Measurements from ENCODE around the gene MAP3K12.
"Not testable (repeated sequence)": the region's sequence is repeated elsewhere in the genome, so short reads cannot be mapped to it uniquely, and the experiment has no call there.

Gene MAP3K12

GRCh38 chr12:53499266-53500141 is at the start of gene MAP3K12:
TSS of gene MAP3K12 (minus strand) at chr12:53499458. CDS start at chr12:53487391, 12,067 bp downstream.
- DNase-seq = peak; percentile 22

DNA sequence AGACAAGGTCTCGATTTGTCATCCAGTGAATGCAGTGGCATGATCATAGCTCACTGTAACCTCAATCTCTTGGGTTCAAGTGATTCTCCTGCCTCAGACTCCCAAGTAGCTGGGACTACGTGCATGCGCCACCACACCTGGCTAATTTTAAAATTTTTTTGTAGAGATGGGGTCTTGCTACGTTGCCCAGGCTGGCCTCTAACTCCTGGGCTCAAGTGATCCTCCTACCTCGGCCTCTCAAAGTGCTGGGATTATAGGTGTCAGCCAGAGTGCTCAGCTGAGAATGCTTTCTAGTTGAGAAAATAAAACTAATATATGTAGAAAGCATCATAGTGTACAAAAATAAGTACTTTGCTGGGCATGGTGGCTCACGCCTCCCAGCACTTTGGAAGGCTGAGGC is 49.1 kb upstream of the MAP3K12 start:
- not testable (repeated sequence) for DNase-seq

- DNase-seq = peak; percentile 52
Observed at GRCh38 chr12:53543539-53543938, 44.3 kb upstream of the MAP3K12 start.

GRCh38 chr12:53539526-53539925 is 40.3 kb upstream of the MAP3K12 start:
- no peak for DNase-seq

GRCh38 chr12:53538209-53538689 is 39.0 kb upstream of the MAP3K12 start:
- DNase-seq = peak; percentile 23

DNA sequence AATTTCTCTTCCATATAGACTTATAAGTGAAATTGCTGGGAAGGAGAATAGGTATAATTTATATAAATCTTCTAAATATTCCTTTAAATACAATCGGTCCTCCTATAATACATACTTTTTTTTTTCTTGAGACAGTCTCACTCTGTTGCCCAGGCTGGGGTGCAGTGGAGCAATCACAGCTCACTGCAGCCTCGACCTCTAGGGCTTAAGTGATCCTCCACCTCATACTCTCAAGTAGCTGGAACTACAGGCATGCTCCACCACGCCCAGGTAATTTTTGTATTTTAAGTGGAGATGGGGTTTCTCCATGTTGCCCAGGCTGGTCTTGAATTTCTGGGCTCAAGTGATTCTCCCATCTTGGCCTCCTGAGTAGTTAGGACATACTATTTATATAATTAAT is 37.7 kb upstream of the MAP3K12 start:
- DNase-seq = no peak

DNA sequence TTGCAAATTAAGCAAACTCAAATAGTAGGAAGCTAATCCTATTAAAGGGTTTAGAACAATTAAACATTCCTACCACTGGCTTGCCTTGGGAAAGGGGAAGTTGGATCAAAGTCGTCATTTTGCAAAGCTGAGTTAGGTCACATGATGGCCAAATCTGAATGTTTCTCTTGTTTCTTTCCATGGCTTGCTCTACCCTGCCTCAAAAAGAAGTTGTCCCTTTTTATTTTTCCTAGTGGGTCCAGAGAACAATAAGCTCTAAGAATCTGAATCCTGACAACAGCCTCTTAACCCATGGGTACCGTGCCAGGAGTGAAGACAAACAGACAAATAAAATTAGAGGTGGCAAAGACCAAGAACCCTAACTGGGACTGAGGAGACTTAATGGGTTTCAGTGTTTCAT is 34.2 kb upstream of the MAP3K12 start:
- no peak for DNase-seq

DNA sequence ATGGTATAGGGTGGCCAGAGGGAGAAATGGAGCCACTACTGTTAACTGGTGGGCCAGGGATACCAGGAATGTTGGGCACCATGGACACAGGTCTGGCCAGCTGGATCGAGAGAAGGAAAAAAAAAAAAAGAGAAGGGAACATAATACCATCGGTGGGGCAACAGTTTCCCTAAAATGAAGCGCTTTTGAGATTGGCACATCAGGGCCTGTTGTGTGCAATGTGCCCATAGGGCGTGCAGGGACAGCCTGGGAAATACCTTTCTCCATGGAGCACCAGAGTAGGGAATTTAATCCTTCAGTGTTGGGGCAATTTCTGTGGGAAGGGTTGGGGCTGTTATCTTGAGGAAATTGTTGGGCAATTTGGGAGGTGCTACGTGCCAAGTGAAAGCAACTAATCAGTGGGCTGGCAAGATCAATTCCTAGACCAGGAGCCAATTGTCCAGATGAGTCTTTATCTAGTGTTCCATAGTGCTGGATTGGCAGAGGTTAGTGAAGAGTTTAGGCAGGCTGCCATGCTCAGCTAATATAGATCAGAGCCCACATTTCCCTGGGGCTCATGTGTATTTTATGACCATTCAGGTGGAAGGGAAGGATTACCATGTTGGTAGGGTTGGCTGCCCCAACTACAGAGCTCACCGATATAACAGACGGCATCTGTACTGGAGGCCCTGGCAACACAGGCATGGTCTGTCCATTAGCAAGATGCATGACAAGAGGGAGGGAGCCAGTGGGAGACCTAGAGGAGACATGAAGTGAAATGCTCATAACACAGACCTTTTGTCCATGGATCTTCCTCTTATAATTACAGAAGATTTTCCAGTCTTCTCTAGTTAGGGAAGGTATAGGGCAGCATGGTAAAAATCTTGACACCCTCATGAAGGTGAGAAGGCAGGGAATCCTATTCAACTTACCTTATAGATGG is 33.5 kb upstream of the MAP3K12 start:
- no peak for DNase-seq

DNA sequence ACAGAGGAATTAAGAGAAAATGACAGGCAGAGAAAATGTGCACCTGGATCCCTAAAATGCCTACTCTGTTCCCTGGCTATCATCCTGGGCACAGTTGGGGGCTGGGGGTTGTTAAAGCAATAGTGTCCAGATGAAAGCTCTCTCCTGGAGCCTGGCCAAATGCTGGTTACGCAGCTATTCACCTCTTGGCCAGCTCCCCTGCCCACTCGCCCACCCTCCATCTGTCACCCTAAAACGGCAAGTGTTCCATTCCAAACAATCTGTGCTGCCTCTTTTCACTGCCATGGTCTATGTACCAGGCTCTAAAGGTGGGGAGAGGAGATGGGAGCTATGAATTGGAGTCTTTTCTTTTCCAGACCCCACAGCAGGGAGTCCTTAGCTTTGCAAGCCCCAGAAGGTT is 32.8 kb upstream of the MAP3K12 start:
- no peak for DNase-seq

GRCh38 chr12:53530920-53531319 is 31.7 kb upstream of the MAP3K12 start:
- DNase-seq = no peak

DNA sequence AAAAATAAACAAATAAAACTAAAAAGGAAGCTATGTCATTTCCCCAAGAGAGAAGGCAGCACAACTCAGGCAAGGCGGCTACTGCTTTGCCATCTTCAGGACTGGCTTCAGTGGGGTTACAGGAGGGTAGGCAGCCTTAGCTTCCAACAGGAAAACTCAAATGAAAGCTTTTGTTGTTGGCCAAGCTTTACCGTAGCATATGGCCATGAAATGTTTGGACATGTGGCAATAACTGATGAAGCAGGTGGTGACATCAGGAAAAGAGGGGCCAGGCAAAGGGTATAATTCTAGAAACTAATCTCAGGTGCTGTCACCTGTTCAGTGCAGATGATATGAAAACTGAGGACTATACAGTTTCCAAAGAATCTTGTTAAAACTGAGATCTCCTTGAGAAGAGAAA is 30.8 kb upstream of the MAP3K12 start:
- no peak for DNase-seq

DNA sequence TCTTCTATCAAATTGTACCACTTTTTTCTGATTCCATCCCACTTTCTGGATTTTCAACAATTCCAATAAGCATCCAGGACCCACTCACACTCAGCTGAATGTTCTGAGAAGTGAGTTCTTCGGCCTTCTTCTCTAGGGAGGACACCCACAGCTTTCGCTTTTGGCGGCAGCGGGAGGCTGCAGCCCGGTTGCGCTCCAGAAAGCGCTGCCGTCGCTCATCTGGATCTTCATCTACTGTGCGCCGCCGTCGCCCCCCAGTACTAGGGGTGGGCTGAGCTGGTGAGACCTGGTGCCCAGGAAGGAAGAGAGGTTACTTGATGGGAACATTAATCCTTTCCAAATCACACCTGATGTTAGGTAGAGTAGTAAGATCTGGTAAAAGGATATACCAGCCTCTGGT is 25.2 kb upstream of the MAP3K12 start:
- no peak for DNase-seq

DNA sequence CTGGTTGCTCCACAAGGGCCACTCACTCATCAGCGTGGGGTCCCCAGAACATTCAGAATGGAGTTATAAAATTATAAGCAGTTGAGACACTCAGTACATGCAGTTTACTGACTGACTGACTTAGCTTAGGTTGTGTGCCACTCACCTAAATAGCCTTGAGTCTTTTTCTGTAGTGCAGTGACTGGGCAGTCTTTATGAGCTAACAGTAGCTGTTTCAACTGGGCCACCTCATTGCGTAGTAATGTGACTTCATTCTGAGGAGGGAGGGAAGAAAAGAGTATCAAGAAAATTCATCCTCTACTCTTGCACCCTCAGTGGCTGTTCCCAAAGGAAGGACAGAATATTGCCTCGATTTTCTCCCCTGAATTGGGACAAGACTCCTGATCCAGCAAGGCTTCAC is 23.9 kb upstream of the MAP3K12 start:
- no peak for DNase-seq

DNA sequence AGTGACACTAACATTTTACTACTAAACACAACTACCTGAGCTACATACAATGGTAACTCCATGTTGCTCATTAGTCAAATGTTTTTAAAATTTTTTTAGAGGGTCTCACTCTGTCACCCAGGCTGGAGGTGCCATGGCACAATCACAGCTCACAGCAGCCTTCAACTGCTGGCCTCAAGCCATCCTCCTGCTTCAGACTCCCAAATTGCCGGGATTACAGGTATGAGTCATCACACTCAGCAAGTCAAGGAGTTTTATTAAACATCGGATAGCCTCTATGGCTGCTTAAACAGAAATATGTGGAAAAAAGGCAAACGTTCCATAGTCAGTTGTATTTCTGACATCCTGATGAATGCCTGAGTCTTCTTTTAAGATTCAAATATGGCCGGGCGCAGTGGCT is 19.1 kb upstream of the MAP3K12 start:
- DNase-seq = no peak

DNA sequence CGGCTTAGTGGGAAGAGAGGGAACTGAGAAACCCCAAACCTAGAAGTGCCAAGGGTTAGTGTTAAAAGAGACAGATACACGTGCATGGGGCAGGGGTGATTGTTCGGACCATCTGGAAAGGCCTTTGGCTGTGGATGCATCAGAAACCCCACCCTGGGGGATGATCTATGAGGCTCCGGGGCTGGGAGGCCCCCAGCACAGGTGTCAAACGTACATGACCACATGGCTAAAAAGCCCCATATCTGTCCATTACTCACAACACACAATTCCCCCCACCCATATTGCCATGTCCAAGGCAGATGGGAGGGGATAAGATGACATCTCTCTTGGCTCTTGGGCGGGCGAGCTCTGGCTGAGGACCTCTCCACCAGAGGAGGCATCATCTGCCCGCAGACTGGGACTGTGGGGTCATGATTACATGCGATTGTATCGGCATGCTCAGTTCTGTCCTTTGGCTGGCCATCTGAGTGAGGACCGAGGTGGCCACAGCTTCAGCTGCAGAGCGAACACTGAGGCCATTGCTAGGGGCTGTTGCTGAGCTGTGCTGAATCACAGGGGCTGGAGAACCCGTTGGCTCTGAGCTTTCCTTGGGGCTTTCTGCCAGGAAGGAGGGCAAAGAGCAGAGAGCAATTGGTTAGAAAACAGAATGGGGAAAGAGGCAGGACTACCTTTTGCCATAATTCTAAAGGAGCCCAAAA is 17.6 kb upstream of the MAP3K12 start:
- no peak for DNase-seq

DNA sequence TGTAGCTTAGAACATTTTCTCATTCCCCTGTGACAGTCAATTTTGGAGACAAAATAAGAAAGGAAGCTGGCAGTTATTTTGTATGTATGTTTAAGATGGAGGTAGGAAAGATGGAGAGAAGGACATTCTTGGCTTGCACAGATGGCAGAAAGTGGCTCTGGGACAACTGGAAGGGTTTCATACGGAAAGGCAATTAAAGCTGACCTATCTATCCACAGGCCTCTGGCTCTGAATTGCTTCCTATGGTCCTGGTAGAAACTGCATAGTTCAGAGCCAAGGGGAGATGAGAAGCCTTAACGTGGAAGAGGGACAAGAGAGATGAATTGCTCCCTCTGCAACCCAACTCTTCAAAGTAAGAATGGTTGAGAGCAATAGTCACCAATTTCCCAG is 16.0 kb upstream of the MAP3K12 start:
- DNase-seq = no peak

GRCh38 chr12:53514628-53515290 is 15.5 kb upstream of the MAP3K12 start:
- no peak for DNase-seq

DNA sequence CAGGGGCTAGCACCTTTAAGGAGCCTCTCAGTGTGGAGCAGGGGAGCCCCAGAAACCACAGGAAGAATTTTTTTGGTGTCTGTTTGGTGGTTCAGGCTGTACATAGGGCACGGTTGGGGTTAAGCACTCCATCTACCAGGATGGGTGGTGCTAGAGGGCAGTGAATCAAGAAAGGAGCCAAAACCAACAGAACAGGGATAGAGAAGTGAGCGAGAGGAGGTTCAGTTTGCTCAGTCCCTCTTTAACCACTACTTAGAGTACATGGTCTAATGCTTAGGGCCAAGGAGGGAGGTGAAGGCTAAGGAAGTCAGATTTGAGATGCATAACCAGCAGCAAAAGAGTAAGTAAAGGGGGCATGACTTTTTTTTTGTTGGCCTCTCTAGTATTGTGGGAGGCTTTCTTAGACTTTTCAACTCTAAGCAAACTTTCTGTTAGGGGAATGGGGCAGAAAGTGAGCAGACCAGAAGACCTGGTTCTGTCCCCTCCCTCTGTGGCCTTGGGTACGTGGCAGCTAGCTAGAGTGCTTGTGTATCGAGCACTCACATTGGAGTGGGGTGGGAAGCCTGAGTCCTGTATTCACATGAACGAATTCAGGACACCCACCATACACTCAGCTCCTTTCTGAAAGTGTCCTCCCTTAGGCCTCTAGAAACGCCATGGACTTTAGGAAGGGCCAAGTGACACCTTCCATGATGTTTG is 14.6 kb upstream of the MAP3K12 start:
- DNase-seq = no peak

- DNase-seq = no peak
Observed at GRCh38 chr12:53510181-53510812, 11.0 kb upstream of the MAP3K12 start.

DNA sequence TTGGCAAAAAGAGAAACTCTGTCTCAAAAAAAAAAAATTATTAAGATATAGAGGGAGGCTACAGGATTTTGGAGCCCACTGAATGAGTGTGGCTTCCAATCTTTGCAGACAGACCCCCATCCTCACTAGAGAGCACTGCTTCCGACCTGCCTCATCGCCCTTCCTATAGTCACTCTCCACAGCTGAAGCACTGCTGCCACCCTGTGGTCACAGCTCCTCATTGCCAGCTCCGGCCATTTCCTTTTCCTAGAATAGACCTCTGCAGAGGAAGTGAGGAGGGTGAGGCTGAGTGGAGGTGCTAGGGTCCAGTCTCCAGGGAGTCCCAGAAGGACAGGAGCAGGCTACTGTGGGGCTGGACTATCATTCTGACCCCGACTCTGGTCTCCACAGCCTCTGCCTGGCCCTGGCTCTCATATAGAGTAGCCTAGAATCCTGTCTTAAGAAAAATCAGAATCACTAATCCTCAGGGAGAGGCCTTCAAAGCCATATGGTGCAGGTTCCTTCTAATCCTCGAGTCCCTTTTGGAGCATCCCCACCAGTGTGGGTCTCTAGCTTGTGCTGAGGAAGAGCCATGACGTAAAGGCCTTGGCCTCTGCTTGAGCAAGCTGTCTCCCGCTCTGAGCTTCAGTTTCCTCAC is 9.4 kb upstream of the MAP3K12 start:
- peak; percentile 66 for DNase-seq

DNA sequence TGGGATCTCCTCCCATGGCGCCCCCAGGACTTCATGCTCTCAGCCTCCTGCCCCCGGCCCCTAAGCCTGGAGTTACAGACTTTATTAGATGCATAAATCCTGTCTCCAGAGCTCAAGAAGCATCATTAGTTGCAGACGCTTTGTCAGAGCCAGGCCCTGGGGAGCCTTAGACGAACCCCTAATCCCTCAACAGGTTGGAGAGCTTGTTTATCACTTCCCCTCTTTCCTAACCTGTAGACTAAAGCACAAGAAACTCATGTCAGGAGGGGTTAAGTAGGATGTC is 8.3 kb upstream of the MAP3K12 start:
- no peak for DNase-seq
